Anterior cingulate cortex (tissue), 58 donors: ENCODE measurements around the gene CRYBG1.
A peak's percentile ranks its signal among the peaks of the same experiment; 100 is the strongest.
"Not testable (repeated sequence)": the region's sequence is repeated elsewhere in the genome, so short reads cannot be mapped to it uniquely, and the experiment has no call there.

ENCODE experiments used
- DNase-seq, 58 donors: peaks; one replicate each; lab custom pipeline; 2025; lab: John Stamatoyannopoulos, UW

CRYBG1 gene

DNA sequence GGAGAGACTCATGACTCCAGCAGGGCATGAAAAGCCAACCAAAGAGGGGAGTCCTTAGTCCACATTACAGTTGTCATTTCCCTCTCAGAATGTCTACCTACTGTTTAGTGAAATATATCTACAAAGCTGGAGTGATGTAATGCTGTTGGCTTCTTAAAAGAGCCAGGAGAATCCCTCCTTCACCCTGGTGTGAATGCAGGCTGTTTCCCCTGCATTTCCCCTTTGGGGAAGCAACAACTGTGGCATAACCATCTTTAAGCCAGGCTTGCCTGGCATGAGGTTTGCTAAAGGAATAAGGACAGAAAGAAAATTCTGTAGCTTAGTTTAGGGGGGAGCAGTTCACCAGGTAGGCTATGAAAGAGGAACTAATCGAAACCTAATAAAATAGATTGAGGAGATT is 129.5 kb downstream of the CRYBG1 start:
- DNase-seq = no peak

DNA sequence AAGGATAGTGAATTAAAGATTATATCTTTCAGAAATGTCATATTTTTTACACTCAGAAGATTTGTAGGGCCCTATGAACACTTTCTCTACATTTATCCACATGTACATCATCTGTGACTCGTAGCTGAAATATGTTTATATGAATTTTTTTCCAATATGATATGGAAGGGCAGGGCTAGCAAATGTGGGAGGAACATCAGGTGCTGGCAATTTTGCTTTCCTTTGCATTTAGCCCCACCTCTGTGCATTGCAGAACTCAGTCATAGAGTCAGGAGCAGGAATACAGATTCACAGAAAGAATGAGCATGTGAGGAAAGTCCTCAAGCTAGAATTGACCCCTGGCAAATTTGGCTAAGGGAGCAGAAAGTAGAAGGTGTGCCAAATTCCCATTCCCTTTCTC is 129.9 kb downstream of the CRYBG1 start:
- DNase-seq = no peak

DNA sequence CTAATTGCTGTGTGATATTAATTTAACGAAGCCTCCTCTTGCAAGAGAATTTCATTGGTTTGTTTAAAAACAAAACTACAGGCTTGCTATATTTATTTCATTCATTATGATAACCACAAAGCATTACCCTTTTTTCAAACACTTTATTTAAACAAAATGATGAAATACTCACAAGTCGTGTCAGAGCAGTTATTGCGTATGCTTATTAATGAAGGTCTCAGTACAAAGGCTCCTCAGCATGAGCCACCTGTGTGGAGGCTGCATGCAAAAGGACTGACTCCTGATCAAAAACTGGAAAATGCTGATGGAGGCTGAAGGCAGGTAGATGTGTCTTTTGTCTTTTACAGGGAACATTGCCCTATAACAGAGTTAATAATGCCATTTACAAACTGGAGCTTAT is 130.5 kb downstream of the CRYBG1 start:
- DNase-seq = no peak

GRCh38 chr6:106495014-106495413 is 134.5 kb downstream of the CRYBG1 start:
- no peak for DNase-seq

- no peak for DNase-seq
Measured at GRCh38 chr6:106496823-106497222, 136.3 kb downstream of the CRYBG1 start.

- DNase-seq = no peak
Measured at GRCh38 chr6:106501960-106502371, 141.4 kb downstream of the CRYBG1 start.

- no peak for DNase-seq
Measured at GRCh38 chr6:106502559-106502958, 142.0 kb downstream of the CRYBG1 start.

DNA sequence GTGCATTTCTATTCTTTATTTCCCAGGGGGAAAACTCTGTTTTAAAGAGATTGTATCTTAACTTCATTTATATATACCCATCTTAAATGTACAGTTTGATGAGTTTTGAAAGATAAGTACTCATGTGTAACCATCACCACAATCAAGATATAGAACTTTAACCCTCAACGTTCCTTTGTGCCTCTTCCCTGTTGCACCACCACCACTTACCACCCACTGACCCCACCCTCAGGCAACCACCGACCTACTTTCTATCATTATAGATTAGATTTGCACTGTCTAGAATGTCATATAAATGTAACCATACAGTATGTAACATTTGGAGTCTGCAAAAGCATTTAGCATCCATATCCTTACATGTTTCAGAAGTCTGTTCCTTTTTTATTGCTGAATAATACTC is 147.8 kb downstream of the CRYBG1 start:
- no peak for DNase-seq

DNA sequence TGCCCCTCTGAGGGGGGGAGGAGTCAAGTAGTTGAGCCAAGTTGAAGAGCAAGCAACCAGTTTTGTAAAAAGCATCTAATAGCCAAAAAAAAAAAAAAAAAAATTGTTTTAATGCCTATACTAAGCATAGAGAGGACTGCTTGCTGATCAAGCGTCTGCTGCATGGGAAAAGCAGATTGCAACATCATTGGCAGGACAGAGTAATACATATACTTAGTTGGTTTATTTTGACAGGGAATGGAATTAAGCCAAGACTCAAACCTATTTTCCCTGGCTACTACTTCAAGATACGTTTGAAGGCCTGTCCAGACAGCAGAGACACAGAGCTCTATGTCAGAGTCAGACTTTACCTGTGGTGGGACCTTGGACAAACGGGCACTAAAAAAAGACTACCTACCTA is 148.3 kb downstream of the CRYBG1 start:
- DNase-seq = no peak

GRCh38 chr6:106509420-106510089 is 149.0 kb downstream of the CRYBG1 start:
- DNase-seq = no peak

DNA sequence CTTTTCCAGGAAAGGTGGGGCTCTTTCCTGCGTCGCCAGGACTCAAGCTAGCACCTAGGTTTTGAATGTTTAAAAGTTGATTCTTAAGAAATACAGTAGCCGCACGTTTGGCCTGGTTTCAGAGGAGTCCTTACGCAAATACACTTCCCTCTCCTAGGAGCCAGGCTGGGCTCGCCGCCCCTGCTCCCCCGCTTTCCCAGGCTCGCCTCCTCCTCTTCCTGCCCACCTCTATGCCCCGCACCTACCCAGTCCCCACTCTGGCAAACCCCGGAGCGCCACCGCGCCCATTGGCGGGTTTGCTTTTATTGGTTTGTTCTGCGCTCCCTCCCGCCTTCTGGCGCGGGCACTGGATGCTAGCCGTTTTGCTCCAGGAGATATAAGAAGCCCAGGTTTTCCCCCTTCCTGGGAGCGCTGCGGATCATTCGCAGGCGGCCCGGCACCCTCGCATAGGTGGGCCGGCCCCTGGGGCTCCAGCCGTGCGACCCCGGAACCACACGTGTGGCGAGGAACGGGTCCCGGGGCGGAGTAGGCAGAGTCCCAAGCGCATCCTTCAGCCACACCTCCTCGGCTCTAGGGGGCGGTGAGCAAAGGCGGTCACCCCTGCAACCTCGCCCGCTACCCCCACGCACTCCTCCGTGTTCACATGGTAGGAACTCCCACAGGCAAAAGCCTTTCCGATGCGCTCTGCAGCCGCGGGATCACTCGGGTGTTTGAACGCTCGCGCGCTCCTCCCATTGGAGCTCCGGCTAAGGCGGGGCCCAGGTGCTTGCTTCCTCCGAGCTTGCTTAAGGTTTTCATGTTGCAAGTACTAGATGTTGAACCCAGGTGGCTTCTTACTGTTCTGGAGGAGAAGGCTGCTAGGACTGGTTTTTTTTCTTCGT is 149.8 kb downstream of the CRYBG1 start:
- peak in 3 of 58 donors; percentile 1 to 9 (median 3) for DNase-seq

- peak in 1 of 58 donors; percentile 10 for DNase-seq
Measured at GRCh38 chr6:106511288-106512047, 151.0 kb downstream of the CRYBG1 start.

GRCh38 chr6:106512048-106512967 is 151.8 kb downstream of the CRYBG1 start:
- DNase-seq = peak in 4 of 58 donors; percentile 2 to 35 (median 4)

DNA sequence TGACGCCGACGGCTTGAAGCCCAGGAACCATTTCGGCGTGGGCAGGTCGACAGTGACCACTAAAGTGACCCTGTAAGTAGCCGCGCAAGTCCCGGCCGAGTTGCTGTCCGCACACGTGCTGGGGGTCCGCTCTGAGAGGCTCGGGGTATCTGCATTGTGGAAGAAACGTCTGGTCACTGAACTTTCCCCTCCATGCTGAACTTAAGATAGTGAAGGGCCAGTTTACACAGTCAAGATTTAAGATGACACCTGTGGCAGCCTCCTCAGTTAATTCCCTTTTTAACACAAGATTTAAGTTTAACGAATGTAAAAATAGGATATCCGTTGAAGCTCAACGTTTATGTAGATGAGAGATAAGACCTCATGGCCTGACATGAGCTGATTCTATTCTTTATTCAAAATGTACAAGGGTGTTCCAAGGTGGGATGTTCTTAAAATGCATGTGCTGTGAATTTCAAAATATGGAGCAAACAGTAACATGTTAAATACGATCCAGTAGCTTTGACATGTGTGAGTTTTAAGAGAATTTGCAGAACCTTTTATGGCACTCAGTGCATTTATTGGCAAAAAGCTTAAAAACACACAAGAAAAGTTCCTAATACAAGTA is 152.6 kb downstream of the CRYBG1 start:
- DNase-seq = no peak

DNA sequence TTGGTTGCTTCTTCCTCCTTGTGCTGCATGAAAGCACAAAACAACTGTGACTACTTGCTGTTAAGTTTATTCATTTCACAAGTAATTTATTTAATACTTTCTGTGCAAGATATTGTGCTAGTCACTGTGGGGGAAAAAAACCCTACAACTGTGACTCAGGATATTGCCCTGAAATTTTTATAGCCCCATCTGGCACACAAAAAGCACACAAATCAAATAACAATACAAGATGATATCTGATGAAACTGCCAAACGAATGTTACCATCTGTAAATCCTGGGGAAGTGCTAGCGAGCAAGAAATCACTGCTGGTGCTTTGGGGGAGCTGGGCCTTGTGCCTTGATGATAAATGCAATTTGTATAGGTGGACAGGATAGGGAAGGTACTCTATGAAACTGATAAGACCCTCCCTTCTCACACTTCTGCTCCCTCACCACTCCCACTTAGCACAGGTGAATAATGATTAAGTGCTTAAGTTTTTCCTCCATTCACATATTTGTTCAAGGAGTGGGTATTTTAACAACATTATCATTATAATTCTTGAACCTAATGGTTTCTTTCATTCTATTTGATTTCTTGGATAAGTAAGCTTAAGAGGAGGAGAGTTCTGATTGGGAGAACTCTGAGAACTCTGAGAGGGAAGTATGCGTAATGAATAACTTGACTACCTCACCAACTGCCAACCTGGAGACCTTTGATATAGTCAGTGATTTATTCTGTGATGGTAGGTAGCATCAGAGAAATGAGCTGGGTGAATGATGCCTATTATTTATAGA is 153.5 kb downstream of the CRYBG1 start:
- no peak for DNase-seq

DNA sequence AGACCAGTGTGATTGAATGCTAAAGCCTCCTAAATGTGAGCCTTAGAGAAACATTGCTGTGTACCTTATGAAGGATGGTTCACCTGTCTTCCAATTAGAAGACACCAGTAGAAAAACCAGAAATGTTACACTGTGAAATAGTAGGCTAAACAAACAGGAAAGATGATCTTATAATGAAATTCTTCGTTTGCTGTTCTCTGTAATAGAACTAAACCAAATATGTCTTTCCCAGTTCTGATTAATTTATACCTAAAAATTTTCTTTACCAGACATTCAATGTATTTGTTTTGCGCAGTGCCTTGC is 154.0 kb downstream of the CRYBG1 start:
- DNase-seq = no peak

DNA sequence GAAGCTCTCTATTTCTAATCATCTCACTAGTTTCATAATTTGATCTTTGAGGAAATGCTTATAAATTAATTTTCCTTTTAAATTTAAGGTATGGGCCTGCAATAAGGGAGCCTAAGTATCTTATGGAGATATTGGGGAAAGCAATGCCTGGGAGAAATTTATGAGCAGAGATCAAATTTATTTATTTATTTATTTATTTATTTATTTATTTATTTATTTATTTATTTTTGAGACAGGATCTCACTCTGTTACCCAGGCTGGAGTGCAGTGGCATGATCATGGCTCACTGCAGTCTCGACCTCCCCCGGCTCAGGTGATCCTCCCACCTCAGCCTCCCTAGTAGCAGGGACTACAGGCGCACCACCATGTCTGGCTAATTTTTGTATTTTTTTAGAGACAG is 155.1 kb downstream of the CRYBG1 start:
- DNase-seq = not testable (repeated sequence)

- DNase-seq = no peak
Measured at GRCh38 chr6:106516616-106517015, 156.1 kb downstream of the CRYBG1 start.

DNA sequence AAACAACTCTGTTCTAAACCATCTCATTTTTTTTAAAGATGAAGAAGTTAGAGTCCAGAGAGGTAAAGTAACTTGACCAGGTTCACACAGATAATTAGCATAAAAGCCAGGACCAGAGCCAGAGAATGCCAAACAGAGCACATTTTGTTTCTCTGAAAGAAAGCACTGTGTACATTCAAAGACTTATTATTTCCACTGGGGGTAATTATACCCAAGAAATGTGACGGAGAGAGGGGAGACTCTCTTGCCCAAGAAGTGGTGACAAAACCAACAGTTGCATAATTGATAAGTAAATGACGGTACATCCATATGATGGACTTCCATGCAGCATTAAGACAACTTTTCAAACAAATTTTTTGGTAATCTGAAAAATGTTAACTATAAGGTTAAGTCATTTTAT is 157.2 kb downstream of the CRYBG1 start:
- no peak for DNase-seq
